Esophagus squamous epithelium (tissue), 5 donors: ENCODE results near the gene P3H2. TPM values are rescaled to one million over a fixed set of nuclear protein-coding genes. Genes with fewer than 3 reads are reported as not detected.

Experiments
- DNase-seq: peaks from one replicate; lab custom pipeline; 2025; lab: John Stamatoyannopoulos, UW
- H3K27ac ChIP-seq, 4 donors: fragments of 200-600 bp; sonication (generic); one replicate each; pipeline ENCODE4 v1.5.1; 2016 to 2019; ENCODE audit warnings: mild to moderate bottlenecking in 1 of 4
- H3K27me3 ChIP-seq, 4 donors: fragments of 200-600 bp; sonication (generic); 1 replicate in 3 of 4; 2 replicates in 1 of 4; pipeline versions ENCODE4 v1.5.1 to v1.6.0; 2017 to 2021; ENCODE audit warnings: antibody characterized with exemption in 1 of 4
- H3K36me3 ChIP-seq, 3 donors: fragments of 200-600 bp; sonication (generic); one replicate each; pipeline ENCODE4 v1.5.1; 2016 to 2019
- H3K4me1 ChIP-seq, 3 donors: fragments of 200-600 bp; sonication (generic); one replicate each; pipeline ENCODE4 v1.5.1; 2017 to 2019
- H3K4me3 ChIP-seq, 4 donors: fragments of 200-600 bp; sonication (generic); 1 replicate in 3 of 4; 2 replicates in 1 of 4; pipeline ENCODE4 v1.5.1; 2016 to 2019; ENCODE audit warnings: mild to moderate bottlenecking in 2 of 4, moderate library complexity in 1 of 4
- H3K9me3 ChIP-seq, 3 donors: fragments of 200-600 bp; sonication (generic); one replicate each; pipeline ENCODE4 v1.5.1; 2016 to 2019
- CTCF ChIP-seq, 6 experiments: fragments of 450-650 bp in 4 of 6; fragments of 200-600 bp in 2 of 6; sonication (generic) in 2 of 6; IDR thresholded peaks; one replicate each; pipeline ENCODE4 v1.5.1; 2016 to 2019; ENCODE audit warnings: antibody characterized with exemption in 6 of 6, mild to moderate bottlenecking in 4 of 6, moderate library complexity in 4 of 6
- POLR2A ChIP-seq, 4 donors: fragments of 450-650 bp; IDR thresholded peaks; one replicate each; pipeline ENCODE4 v1.6.1; 2017; ENCODE audit warnings: antibody characterized with exemption in 4 of 4, mild to moderate bottlenecking in 4 of 4, moderate library complexity in 3 of 4
- WGBS, 2 donors: methylation state at CpG; one replicate each; pipeline ENCODE4 v1.1.5; 2018; 5-methylcytosine and 5-hydroxymethylcytosine counted together
- intact Hi-C: fragments of 100-400 bp; cut with DNase I; formaldehyde crosslinking; loops from one replicate; pipeline ENCODE4 v1.15.0; 2022
- total RNA-seq, 4 donors: library from RNA; depleted of rRNA; stranded (reverse); fragments of >200 nt; gene quantifications; one replicate each; pipeline ENCODE4 v1.1.0, GENCODE V29; 2016
- donor health status: DM: yes; HTN: yes; CAD: no.

Gene P3H2
- total RNA-seq, 4 donors from 2014 or later = 16.5 to 41.2 (median 34.0) TPM

DNA sequence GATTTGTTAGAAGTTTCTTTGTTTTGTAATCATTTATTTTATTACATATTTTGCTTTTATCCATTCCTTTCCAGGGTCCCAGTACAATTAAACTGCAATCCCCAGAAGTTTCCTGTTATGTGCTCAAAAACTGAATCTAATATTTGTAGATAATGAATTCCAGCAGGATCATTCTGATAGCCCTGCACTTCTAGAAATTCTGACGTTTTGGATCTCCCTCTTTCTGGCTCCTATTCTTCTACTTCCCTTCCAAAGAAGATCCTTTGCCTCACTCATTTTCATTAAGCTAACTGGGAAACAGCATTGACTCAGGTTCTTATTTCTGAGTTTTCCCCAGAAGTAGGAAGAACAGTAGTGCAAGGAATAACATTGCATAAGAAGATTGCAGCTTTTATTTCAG lies 9.9 kb downstream of the P3H2 start:
- no peaks in the 10 kb centered on the region for H3K4me1 ChIP-seq
- intact Hi-C loops = loop anchor here (10.0 kb wide), 1 partner anchor 94 kb away; no protein-coding TSS in a partner anchor
- no peaks in the 10 kb centered on the region for H3K36me3 ChIP-seq
- H3K27me3 ChIP-seq = no peaks in the 10 kb centered on the region
- 8 to 17% methylated on average over 1 of the region's 1 CpG for WGBS, 2 donors
- H3K4me3 ChIP-seq = no peak overlapping the region
- H3K27ac ChIP-seq = no peak overlapping the region
- TF ChIP-seq POLR2A (IDR thresholded peaks at IDR 0.05) (no peak), CTCF (IDR thresholded peaks at IDR 0.05) (no peak)
- no peaks in the 10 kb centered on the region for H3K9me3 ChIP-seq
- no peak for DNase-seq

GRCh38 chr3:190109441-190109840 lies 11.3 kb downstream of the P3H2 start:
- no peak overlapping the region for H3K27ac ChIP-seq
- intact Hi-C loops = no loop called here

DNA sequence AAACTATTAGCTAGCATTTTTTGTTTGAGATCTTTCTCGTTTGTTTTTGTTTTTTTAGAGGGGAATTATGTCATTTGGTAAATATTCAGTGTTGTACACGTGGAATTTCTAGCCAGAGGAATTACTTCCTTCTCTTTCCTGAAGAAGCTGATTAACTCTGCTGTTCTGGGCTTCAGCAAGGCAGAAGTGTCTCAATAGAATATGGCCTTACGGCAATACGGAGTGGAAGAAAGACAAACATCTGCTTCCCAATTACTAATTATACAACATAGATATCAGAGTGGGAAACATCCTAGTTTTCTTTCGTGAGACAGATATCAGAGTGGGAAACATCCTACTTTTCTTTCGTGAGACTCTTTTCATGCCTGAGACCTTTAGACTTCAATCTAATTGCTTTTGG lies 11.9 kb downstream of the P3H2 start:
- H3K4me1 ChIP-seq = no peaks in the 10 kb centered on the region
- H3K36me3 ChIP-seq = no peaks in the 10 kb centered on the region
- intact Hi-C loops = no loop called here
- H3K27ac ChIP-seq = no peak overlapping the region
- no peak overlapping the region for H3K4me3 ChIP-seq
- WGBS, 2 donors = 62 to 66% methylated on average over 6 of the region's 6 CpGs
- no peaks in the 10 kb centered on the region for H3K27me3 ChIP-seq
- no peak for TF ChIP-seq POLR2A (IDR thresholded peaks at IDR 0.05)
- TF ChIP-seq CTCF (IDR thresholded peaks at IDR 0.05) = no peak
- H3K9me3 ChIP-seq = no peaks in the 10 kb centered on the region
- DNase-seq = no peak

More at GRCh38 chr3:190109441-190109840, 11.3 kb downstream of the P3H2 start:
- Histone ChIP-seq H3K9me3 (no peaks in the 10 kb centered on the region), H3K36me3 (no peaks in the 10 kb centered on the region), H3K4me1 (no peaks in the 10 kb centered on the region), H3K4me3 (no peak overlapping the region), H3K27me3 (no peaks in the 10 kb centered on the region)
- TF ChIP-seq CTCF (IDR thresholded peaks at IDR 0.05) = no peak
- no peak for DNase-seq

GRCh38 chr3:190105876-190106275 lies 14.8 kb downstream of the P3H2 start:
- peaks cover 0 to 7% (median 3%) of the 10 kb centered on the region in 3 donors for H3K4me1 ChIP-seq
- no peaks in the 10 kb centered on the region for H3K27me3 ChIP-seq
- H3K4me3 ChIP-seq = no peak overlapping the region
- H3K36me3 ChIP-seq = no peaks in the 10 kb centered on the region
- H3K27ac ChIP-seq = no peak overlapping the region
- 53 to 65% methylated on average over 1 of the region's 1 CpG for WGBS, 2 donors
- intact Hi-C loops = no loop called here
- DNase-seq = no peak
- H3K9me3 ChIP-seq = no peaks in the 10 kb centered on the region
- no peak for TF ChIP-seq POLR2A (IDR thresholded peaks at IDR 0.05)
- TF ChIP-seq CTCF (IDR thresholded peaks at IDR 0.05) = no peak

GRCh38 chr3:190101320-190102011 lies 19.2 kb downstream of the P3H2 start:
- Histone ChIP-seq H3K27me3 (no peaks in the 10 kb centered on the region), H3K4me1 (peaks cover 0 to 7% (median 3%) of the 10 kb centered on the region in 3 donors), H3K36me3 (no peaks in the 10 kb centered on the region), H3K4me3 (peak overlapping the region in 3 of 4 donors; percentile 6 to 39 (median 22)), H3K9me3 (no peaks in the 10 kb centered on the region), H3K27ac (peak overlapping the region in 3 of 4 donors; percentile 58 to 62 (median 60))
- no peak for DNase-seq
- WGBS, 2 donors = 30 to 60% methylated on average over 8 of the region's 8 CpGs
- intact Hi-C loops = no loop called here
- no peak for TF ChIP-seq CTCF (IDR thresholded peaks at IDR 0.05)
- no peak for TF ChIP-seq POLR2A (IDR thresholded peaks at IDR 0.05)
